Fibroblast of skin of scalp (primary cell): Measurements from ENCODE around the gene PRAMEF17. TPM values are rescaled to one million over a fixed set of nuclear protein-coding genes. Genes with fewer than 3 reads are reported as not detected.
"Not testable (repeated sequence)": the region's sequence is repeated elsewhere in the genome, so short reads cannot be mapped to it uniquely, and the experiment has no call there.

Experiments used
- DNase-seq: peaks from one replicate; pipeline ENCODE4 v3.0.0-alpha.2; 2013
- polyA plus RNA-seq, 2 experiments: library from polyadenylated mRNA; unstranded; fragments of 120-200 nt; gene quantifications; one replicate each; pipeline ENCODE4 v1.2.1, GENCODE V29; 2013; ENCODE audit not compliant: insufficient read length in 2 of 2

The PRAMEF17 gene
- not detected for polyA plus RNA-seq (2013, experiment 1 of 2; ENCODE audit: insufficient read length)
- not detected for polyA plus RNA-seq (2013, experiment 2 of 2; ENCODE audit: insufficient read length)

GRCh38 chr1:13389332-13389731 is at the start of gene PRAMEF17:
Gene PRAMEF17 (plus strand): TSS chr1:13389632. CDS start chr1:13389658, 26 bp downstream.
- DNase-seq = not testable (repeated sequence)

- not testable (repeated sequence) for DNase-seq
Measured at GRCh38 chr1:13342496-13342895, 46.9 kb upstream of the PRAMEF17 start.

DNA sequence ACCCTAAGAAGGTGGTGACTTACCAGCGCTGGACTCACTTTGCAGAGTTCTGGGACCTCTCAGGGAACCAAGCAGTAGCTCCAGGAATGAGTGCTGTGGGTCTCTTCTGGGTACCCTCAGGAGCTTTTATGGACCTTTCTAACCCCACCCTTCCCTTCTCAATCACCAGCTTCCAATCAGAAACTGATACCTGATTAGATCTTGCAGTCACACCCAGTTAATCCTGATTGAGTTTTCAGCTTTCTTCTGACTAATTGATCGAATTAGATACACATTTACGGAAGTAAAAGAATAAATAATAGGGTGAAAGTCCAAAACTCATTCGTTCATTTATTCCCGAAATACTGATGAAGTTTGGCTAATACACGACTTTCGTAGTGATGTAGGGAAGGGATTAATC is 42.4 kb upstream of the PRAMEF17 start, which contains the start of gene PRAMEF14:
PRAMEF14 (minus strand) TSS at position 101 of the 400 bp plus-strand sequence. CDS start 1,820 bp downstream, outside the sequence.
- not testable (repeated sequence) for DNase-seq

DNA sequence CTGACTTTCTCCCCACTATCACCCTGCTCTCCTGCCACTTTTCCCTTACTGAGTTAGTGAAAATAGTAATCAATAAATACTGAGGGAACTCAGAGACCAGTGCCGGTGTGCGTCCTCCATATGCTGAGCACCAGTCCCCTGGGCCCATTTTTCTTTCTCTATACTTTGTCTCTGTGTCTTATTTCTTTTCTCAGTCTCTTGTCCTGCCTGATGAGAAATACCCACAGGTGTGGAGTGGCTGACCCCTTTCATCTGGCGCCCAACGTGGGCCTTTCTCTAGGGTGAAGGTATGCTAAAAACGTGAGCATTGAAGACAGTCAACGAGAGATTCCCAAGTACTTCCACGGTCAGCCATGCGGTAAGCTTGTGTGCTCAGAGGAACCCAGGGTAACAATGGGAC is 36.0 kb upstream of the PRAMEF17 start:
- not testable (repeated sequence) for DNase-seq

DNA sequence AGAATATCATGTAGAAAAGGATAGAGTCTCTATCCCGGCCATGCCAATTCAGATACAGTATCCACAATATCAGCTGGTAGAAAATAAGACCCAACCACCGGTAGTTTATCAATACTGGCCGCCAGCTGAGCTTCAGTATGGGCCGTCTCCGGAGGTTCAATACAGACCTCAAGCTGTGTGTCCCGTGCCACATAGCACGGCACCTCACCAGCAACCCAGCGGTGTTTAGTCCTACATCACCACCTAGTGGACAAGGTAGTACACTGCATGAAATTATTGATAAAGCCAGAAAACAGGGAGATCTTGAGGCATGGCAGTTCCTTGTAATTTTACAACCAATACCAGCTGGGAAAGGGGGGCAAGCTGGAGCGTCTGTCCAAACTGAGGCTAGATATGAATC is 35.0 kb upstream of the PRAMEF17 start:
- not testable (repeated sequence) for DNase-seq

- peak; percentile 42 for DNase-seq
Measured at GRCh38 chr1:13356774-13357173, 32.7 kb upstream of the PRAMEF17 start.

DNA sequence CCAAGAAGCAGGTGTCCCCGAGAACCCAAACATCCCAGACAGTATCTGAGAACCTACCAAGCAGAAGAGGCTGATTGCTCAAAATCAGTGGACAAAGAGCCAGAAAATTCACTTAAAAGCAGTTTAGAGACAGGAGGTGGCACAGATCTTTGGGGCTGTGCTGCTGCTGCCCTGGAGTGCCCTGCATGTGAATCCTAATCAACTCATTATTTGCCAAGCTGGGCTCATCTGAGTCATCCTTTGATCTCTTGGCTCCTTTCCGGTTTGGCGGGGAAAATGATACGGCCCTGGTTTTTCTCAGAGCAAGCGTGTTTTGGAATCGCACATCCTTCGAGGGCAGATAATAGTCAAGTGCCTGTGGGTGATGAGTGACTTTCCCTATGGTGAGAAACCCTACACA is 27.1 kb upstream of the PRAMEF17 start:
- not testable (repeated sequence) for DNase-seq

DNA sequence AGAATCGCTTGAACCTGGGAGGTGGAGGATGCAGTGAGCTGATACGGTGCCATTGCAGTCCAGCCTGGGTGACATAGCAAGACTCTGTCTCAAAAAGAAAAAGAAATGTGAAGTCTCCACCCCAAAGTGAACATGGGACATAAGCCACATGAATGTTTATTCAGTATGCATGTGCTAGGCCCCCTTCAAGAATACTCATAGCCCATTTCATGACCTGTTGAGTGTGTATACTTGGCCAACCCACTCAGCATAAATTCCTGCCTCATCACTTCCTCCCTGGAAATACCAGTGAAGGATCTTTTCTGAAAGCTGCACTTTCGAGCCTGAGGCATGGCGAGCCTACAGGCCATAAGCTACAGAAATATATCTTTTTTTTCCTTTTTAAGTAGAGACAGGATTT is 24.5 kb upstream of the PRAMEF17 start:
- DNase-seq = not testable (repeated sequence)

GRCh38 chr1:13366536-13366935 is 22.9 kb upstream of the PRAMEF17 start:
- DNase-seq = not testable (repeated sequence)

- DNase-seq = not testable (repeated sequence)
Measured at GRCh38 chr1:13368544-13368943, 20.9 kb upstream of the PRAMEF17 start.

DNA sequence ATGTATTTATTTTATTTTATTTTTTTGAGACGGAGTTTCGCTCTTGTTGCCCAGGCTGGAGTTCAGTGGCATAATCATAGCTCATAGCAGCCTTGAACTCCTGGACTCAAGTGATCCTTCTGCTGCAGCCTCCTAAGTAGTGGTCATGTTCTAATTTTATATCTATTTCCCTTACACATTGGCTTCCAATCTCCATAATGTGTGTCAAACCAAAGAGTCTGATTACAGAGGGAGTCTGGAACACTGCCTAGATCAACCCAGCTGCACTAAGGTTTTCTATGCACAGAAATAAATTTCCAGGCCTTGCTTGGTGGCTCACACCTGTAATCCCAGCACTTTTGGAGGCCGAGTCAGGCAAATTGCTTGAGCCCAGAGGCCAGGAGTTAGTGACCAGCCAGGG is 10.4 kb upstream of the PRAMEF17 start:
- DNase-seq = not testable (repeated sequence)

- DNase-seq = not testable (repeated sequence)
Measured at GRCh38 chr1:13380380-13380779, 9.1 kb upstream of the PRAMEF17 start.

DNA sequence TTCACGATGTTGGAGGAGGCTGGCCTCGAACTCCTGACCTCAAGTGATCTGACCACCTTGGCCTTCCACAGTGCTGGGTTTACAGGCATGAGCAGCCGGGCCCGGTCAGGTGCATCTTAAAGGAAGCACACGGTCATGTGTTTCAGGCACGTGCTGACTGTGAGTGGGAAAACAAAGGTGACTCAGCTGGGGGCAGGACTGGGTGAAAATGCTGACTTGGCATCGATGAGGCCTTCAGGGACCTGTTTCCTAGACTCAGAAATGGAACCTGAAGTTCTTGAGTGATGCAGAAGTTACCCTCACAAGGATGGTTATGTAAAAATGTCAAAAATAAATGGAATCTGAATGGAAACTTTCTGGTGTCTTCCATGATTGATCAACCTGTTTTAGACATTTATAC is 3.6 kb downstream of the PRAMEF17 start:
- DNase-seq = not testable (repeated sequence)

- not testable (repeated sequence) for DNase-seq
Measured at GRCh38 chr1:13394761-13395160, 5.3 kb downstream of the PRAMEF17 start.

- not testable (repeated sequence) for DNase-seq
Measured at GRCh38 chr1:13395311-13395710, 5.9 kb downstream of the PRAMEF17 start.

DNA sequence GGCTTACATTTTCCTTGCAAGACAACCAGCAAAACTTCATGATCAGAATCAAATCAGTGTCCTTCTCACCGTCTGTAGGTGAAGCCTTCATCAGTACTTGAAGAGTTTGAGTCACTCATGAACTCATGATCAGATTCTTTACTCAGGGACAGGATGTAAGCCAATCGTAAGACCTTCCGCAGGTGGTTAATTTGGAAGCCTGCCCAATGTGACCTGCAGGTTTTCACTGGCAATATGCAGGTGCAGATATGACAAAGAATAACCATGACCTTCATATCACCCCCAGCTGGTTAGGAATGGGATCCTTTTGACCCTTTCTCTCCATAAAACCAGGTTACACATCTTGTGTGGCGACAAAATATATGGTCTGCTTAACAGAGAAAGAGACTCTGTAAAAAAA is 18.4 kb downstream of the PRAMEF17 start:
- no peak for DNase-seq

DNA sequence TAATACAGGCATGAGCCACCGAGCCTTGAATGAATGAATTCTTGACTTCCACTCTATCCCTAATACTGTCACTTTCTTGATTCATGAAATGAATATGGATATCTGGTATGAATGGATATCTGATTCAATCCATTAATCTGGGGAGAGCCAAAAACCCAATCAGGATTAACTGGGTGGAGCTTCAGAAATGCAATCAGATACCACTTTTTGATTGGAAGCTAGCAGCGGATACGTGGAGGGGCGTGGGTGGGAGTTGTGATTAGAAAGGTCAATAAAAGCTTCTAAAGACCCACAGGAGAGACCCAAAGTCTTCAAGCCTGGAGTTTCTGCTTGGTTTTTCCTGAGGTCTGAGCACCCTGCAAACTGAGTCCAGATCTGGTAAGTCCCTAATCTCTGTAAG is 20.7 kb downstream of the PRAMEF17 start, which contains the start of gene PRAMEF20:
PRAMEF20 (plus strand) TSS at position 301 of the 400 bp plus-strand sequence. CDS start 5,905 bp downstream, outside the sequence.
- DNase-seq = not testable (repeated sequence)

DNA sequence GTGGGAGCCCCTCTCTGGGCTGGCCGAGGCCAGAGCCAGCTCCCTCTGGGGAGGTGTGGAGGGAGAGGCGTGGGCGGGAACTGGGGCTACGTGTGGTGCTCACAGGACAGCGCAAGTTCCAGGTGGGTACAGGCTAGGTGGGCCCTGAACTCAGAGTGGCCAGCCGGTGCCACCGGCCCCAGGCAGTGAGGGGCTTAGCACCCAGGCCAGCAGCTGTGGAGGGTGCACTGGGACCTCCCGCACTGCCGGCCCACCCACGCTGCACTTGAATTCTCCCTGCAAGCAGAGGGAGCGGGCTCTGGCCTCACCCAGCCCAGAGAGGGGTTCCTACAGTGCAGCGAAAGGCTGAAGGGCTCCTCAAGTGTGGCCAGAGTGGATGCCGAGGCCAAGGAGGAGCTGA is 41.1 kb downstream of the PRAMEF17 start:
- DNase-seq = no peak

DNA sequence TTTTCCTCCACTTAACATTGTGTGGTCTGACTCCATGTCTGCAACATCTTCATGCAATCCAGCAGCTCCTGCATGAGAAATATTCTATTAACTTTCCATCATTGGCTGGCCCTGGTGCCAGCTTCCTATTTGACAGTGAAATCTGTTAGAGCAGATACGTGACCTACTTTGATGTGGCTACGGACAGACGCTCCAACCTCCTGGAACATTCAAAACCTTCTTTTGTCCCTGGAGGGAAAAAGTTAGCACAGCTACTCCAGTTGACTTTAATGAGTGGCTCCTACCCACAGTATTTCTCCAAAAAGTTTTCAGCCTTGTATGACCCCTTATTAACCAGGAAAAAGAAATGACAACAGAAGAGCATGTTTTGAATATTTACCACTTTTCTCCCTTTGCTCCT is 42.8 kb downstream of the PRAMEF17 start:
- no peak for DNase-seq

DNA sequence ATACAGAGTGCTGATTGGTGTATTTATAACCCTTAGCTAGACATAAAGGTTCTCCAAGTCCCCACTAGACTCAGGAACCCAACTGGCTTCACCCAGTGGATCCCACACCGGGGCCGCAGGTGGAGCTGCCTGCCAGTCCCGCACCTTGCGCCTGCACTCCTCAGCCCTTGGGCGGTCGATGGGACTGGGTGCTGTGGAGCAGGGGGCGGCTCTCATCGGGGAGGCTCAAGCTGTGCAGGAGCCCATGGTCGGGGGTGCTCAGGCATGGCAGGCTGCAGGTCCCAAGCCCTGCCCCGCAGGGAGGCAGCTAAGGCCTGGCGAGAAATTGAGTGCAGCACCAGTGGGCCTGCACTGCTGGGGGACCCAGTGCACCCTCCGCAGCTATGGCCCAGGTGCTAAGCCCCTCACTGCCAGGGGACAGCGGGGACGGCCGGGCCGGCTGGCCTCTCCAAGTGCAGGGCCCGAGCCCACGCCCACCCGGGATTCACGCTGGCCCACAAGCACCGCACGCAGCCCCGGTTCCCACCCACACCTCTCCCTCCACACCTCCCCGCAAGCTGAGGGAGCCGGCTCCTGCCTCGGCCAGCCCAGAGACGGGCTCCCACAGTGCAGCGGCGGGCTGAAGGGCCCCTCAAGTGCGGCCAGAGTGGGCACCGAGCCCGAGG is 44.4 kb downstream of the PRAMEF17 start:
- not testable (repeated sequence) for DNase-seq

DNA sequence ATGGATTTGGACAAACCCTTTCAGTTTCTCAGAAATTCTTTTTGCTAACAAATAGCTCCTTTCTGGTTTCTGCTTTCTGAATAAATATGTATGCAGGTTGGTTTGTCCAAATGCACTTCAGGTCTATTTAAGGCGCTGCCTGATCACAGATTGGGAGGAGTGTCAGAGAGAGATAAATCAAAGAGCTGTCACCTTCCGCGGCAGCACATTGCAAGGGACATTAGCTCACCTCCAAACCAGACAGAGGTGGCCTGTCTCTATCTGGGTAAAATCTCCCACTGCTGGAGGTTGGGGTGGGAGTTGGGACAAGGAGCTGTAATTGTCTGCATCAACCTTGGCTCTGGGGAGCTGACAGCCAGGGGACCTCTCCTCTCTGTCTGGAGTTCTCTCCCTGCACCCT is 46.0 kb downstream of the PRAMEF17 start:
- DNase-seq = no peak

DNA sequence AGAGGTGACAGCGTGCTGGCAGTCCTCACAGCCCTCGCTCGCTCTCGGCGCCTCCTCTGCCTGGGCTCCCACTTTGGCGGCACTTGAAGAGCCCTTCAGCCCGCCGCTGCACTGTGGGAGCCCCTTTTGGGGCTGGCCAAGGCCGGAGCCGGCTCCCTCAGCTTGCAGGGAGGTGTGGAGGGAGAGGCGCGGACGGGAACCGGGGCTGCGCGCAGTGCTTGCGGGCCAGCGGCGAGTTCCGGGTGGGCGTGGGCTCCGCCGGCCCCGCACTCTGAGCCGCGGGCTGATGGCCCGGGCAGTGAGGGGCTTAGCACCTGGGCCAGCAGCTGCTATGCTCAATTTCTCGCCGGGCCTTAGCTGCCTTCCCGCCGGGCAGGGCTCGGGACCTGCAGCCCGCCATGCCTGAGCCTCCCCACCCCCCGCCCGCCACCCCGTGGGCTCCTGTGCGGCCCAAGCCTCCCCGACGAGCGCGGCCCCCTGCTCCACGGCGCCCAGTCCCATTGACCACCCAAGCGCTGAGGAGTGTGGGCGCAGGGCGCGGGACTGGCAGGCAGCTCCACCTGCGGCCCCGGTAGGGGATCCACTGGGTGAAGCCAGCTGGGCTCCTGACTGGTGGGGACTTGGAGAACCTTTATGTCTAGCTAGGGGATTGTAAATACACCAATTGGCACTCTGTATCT is 49.8 kb downstream of the PRAMEF17 start:
- DNase-seq = not testable (repeated sequence)
